Stimulated activated CD4-positive, alpha-beta T cell treated with anti-CD3 and anti-CD28 coated beads, Interleukin-1b, Interleukin-23, amount 100 ng/mL, for 1 hour (primary cell): Measurements from ENCODE around the gene SGIP1.

Source experiments
- DNase-seq, 2 donors: peaks; one replicate each; pipeline ENCODE4 v3.0.0-alpha.2; 2020; ENCODE audit warnings: low read depth in 2 of 2

SGIP1 gene

DNA sequence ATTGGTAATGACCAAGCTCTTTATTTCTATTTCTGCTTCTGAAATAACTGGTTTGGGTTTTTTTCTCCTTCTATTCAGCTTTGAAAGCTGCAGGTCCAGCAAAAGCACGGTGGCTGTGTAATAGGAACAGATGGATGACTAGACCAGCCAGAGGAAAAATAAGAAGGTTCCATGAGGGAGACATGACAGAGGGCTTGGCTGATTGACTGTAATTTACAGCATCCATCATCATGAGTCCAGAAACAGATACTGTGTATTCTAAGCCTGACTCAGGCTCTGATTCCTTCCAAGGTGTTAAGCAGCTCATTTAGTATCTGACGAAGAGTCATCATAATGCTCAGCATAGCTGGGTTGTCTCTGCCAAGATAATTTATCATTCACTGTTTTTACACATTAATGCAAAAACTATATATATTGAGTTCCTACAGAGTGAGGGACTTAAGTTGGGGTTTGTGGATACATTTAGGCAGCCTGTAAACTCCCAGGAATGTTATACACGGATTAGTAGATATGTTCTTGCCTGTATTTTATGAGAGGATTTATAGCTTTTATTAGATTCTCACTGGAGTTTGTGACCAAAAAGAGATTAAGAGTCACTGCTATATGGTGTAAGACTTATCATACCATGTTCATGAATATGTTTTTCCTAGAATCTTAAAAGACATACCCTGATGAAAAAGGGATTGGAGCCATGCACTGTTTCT lies 72.6 kb downstream of the SGIP1 start:
- DNase-seq, result no peak

- no peak for DNase-seq
Measured at GRCh38 chr1:66607458-66607857, 73.5 kb downstream of the SGIP1 start.

DNA sequence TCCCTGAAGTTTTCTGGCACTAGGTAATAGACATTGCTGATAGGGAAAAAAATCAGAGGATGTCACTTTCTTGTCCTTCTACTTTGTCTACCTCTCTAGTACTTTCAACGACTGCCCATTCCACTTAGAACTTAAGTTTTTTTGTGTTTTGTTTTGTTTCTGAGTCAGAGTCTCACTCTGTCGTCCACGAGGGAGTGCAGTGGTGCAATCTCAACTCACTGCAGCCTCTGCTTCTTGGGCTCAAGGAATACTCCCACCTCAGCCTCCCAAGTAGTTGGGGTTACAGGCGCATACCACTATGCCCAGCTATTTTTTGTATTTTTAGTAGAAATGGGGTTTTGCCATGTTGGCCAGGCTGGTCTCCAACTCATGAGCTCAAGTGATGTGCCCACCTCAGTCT lies 79.2 kb downstream of the SGIP1 start:
- DNase-seq, result no peak

GRCh38 chr1:66617362-66618184 lies 83.6 kb downstream of the SGIP1 start:
- DNase-seq, result no peak

DNA sequence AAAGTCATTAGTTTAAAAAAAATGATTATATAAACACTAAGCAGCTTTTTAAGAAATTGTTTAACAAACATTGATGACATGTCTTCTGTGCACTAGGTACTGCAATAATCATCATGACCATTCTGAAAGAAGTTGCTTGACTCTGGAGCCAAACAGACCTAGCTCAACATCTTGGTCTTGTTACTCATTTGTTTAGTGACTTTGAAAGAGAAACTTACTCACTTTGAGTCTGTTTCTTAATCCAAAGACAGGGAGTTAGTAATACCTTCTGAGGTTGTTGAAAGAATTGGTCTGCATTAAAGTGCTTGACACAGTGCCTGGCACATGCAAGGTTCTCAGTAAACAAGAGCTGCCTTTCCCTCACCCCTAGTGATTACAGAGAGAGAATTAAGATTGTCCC lies 84.4 kb downstream of the SGIP1 start:
- no peak for DNase-seq

- DNase-seq, result no peak
Measured at GRCh38 chr1:66623812-66624211, 89.9 kb downstream of the SGIP1 start.

- DNase-seq, result no peak
Measured at GRCh38 chr1:66624412-66625060, 90.6 kb downstream of the SGIP1 start.

DNA sequence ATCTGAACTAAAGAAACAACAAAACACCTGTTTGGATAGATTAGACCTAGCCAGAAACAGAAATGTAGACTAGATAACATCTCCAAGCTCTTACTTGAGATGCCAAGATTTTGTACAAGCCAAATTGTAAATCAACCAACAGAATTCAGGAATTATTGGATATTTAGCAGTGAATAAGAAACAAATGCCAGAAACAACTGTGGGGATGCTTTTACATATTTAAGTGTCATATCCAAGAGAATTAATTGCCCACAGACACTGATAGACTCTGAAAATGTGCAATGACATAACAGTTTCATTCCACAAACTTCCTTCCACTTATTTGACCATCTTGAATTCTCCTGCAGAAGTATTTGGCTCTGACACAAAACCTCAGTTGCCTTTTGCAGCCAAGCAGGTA lies 92.3 kb downstream of the SGIP1 start:
- DNase-seq, result no peak

DNA sequence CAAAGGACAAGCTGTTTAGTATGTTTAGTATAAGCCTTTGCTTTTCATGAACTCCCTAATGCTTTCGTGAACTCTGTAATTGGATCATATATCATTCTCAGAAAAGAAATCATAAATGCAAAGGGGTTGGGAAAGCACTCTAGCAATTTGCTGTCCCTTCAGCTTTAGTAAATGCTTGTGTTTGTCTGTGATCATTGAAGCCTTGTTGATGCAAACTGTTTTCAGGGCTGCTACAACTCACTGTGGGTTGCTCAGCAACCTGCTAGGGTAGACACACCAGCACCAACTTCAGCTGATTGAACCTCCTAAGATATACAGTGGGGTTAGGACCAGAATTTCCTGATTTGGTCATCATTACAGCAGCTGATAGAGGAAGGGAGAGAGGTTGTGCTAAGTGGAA lies 95.0 kb downstream of the SGIP1 start:
- DNase-seq, result no peak

DNA sequence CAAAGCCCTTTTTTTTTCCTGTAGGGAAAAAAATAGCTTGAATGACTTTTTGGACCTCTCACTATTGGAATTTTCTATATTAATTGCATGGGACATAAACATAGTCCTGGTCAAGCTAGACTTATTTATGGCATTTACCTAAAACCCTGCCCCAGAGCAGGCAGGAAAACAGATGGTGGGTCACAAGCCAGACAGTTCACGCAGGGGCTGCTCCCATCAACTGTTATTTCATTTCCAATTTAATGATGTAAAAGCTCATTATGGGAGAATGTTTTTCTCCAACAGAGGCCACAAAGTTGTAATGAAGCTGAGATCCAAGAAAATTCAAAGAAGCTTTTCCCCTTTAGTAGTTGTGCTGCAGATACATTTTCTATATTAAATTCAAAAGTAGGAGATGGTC lies 99.2 kb downstream of the SGIP1 start:
- DNase-seq, result no peak

GRCh38 chr1:66637146-66637545 lies 103.2 kb downstream of the SGIP1 start:
- no peak for DNase-seq

DNA sequence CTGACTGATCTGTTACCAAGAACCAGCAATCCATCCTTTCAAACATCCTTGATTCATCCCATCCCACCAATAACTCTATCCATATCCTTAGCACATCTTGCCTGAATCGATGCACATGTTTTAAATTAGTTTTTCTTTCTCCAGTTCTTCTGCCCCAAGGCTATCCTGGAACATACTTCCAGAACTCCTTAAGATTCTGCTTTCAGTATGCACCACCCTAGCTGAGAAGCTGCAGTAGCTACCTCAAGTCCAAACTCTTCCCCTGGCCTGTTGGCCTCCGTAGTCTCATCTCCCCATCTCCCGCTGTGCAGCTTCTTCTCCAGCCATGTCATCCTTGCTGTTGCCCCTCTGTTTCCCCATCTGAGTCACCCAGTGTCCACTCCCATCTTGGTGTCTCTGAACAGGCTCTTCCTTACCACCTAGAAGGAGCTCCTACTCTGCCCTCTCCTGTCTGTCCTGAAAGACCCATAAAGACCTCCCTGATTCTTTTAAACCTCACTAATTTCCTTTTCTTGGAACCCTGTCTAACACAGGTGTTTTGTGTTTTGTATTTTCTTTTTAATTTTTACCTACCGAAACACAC lies 108.0 kb downstream of the SGIP1 start:
- DNase-seq, result no peak

- DNase-seq, result no peak
Measured at GRCh38 chr1:66642992-66643391, 109.0 kb downstream of the SGIP1 start.

DNA sequence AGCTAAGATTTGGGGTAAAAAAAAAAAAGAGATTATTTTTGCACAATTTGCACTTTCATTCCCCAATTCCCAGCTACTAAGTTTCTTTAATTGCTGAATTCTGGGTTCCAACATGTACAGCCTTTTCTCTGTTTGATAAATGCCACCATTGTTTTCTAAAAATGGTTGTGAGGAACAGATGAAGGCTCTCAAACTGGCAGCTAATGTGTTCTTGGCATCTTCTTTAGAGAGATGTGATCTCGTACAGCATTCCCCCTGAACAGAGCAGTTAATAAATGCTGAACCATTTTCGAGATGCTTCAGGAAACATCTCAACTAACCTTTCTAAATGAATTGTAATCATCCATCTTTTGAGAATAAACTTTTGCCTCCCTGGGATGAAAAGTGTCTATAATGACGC lies 110.4 kb downstream of the SGIP1 start:
- DNase-seq, result no peak

GRCh38 chr1:66648901-66649595 lies 115.1 kb downstream of the SGIP1 start:
- no peak for DNase-seq

- DNase-seq, result no peak
Measured at GRCh38 chr1:66652556-66652955, 118.6 kb downstream of the SGIP1 start.

DNA sequence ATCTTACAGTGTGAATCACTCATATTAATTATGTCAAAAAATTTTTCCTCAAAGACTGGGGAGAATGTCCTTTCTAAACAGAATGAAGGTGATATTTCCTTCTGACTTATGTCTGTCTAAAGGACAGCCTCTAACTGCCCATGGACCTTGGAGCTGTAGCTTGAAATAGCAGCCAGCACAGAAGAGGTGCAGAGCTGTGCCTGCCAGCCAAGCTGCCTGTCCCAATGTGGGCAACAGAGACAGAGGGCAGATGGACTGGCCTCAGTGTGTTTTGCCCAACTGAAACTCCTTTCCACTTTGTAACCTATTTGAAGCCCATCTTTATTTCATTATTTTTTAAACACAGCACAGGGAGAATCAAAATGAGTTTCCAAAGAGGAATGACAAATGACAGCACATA lies 120.7 kb downstream of the SGIP1 start:
- no peak for DNase-seq

DNA sequence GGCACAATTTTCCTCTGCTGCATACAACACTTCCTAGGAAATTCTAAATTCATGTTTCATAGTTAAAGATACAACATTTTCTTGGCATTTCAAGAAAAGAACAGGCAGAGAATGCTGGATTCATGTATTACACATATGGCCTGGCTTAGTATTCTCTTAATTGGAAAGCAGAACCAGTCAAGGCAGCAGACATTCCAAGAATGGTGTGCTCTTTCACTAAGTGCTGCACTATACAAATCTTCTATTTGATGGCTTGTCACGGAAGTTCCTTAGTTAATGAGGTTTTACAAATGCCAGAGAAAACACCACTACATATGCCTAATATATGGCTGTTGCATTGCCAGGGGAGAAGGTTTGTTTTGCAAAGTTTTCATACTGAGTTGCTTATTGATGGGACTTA lies 137.5 kb downstream of the SGIP1 start:
- no peak for DNase-seq

- DNase-seq, result no peak
Measured at GRCh38 chr1:66676613-66677298, 142.8 kb downstream of the SGIP1 start.

- DNase-seq, result no peak
Measured at GRCh38 chr1:66678146-66678545, 144.2 kb downstream of the SGIP1 start.

- no peak for DNase-seq
Measured at GRCh38 chr1:66679140-66679539, 145.2 kb downstream of the SGIP1 start.
